ACHN (cell line): ENCODE results near the gene PRM1.

ENCODE experiments used
- DNase-seq: peaks from one replicate; pipeline ENCODE4 v3.0.0-alpha.2; 2015
- in situ Hi-C: cut with HindIII; loops from 2 replicates; pipeline ENCODE4 v1.10.0; 2017; ENCODE audit warnings: low sequenced_read_pairs, low pct_ligation_motif_present, low pct_unique_long_range_greater_than_20kb

PRM1 gene

GRCh38 chr16:11258553-11259492, 22.3 kb downstream of the PRM1 start:
- in situ Hi-C loops: no loop called here
- no peak for DNase-seq

GRCh38 chr16:11257131-11257938, 23.8 kb downstream of the PRM1 start:
- in situ Hi-C loops: no loop called here
- DNase-seq: peak; percentile 87

DNA sequence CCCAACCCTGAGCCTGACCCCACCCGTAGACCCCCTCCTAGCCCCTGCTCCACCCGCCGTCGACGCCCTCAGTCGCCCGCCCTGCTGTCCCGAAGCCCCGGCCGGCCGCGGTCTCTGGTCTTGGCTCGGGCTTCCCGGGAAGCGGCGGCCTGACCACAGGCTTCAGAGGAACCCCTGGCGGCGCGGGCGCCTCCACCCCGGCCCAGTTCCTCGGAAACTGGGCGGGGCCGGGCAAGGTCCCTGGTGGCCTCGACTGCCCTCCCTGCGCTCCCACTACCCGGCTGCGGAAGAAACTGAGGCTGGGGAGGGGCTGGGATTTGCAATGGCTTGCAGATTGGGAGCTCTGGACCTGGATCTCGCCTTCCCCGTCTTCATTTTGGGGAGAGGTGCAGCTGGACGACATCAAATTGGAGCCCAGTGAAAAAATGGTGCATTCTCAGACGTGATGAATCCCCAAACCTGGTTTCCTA, 24.4 kb downstream of the PRM1 start:
- in situ Hi-C loops: no loop called here
- DNase-seq: peak; percentile 71

- DNase-seq: peak; percentile 87
- in situ Hi-C loops: no loop called here
These were observed 25.1 kb downstream of the PRM1 start, which contains the start of gene SOCS1 for GRCh38 chr16:11255737-11256660. TSS of gene SOCS1 (minus strand) at chr16:11256204. CDS start at chr16:11255478, 726 bp downstream.

GRCh38 chr16:11254913-11255736, 26.0 kb downstream of the PRM1 start:
- in situ Hi-C loops: no loop called here
- peak; percentile 74 for DNase-seq

GRCh38 chr16:11253995-11254912, 26.9 kb downstream of the PRM1 start:
- in situ Hi-C loops: no loop called here
- no peak for DNase-seq

- DNase-seq: no peak
- in situ Hi-C loops: no loop called here
These were observed 27.8 kb downstream of the PRM1 start for GRCh38 chr16:11253009-11253994.

GRCh38 chr16:11252482-11252931, 28.6 kb downstream of the PRM1 start:
- DNase-seq: no peak
- in situ Hi-C loops: no loop called here

- in situ Hi-C loops: no loop called here
- DNase-seq: no peak
These were observed 29.3 kb downstream of the PRM1 start for GRCh38 chr16:11251525-11252481.

DNA sequence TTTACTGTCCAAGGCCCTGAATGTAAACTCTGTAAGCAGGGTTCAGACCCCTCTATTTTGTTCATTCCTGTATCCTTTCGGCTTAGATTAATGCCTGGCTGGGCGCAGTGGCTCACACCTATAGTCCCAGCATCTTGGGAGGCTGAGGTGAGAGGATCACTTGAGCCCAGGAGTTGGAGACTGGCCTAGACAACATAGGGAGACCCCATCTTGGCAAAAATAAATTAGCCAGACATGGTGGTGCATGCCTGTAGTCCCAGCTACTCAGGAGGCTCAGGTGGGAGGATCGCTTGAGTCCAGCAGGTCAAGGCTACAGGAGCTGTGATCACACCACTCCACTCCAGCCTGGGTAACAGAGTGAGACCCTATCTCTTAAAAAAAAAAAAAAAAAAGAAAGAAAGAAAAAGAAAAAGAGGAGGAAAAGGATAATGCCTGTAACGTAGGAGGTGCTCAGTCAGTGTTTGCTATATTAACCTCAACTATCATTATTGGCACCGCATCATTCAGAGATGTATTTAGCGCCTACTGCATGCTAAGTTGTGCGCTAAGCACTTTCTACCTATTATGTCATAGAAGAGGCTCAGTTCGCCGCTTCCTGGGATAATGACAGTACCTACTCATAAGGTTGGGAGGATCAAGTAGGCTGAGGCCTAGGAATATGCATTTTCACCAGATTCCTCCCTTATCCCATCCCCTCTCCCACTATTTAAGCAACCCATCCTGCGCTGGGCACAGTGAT, 30.2 kb downstream of the PRM1 start:
- DNase-seq: no peak
- in situ Hi-C loops: no loop called here

DNA sequence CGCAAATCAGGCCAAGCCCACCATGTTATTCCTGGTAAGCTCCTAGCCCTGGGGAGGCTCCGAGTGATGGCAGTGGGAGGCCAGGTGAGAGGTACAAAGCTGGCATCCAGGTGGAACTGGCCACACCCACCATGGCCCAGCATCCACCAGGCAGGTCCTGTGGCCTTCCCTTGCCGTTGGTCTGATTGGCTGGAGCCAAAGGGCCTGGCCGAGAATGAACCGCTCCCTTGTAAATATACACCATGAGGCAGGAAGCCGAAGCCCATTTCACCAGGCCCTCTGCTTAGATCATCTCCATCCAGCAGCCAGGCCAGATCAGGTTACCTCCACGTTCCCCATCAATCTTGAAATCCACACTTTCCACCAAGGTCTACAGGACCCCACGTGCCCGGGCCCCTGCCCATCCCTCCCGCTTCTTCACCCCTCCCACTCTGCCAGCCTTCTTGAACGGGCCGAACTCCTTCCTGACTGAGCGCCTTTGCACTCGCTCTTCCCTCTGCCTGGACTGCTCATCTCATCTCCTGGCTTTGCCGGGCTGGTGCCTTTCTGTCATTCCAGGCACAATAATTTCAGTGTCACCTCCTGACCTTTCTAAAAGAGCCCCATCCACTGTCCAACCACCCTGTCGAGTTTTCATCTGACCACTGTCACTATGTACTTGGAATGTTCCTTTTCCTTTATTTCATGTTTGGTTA, 30.9 kb downstream of the PRM1 start:
- no peak for DNase-seq
- in situ Hi-C loops: no loop called here

- no peak for DNase-seq
- in situ Hi-C loops: no loop called here
These were observed 31.7 kb downstream of the PRM1 start for GRCh38 chr16:11249233-11250061.
